Stomach (tissue), 9 donors: Measurements from ENCODE around the gene MUC6. TPM values are rescaled to one million over a fixed set of nuclear protein-coding genes. Genes with fewer than 3 reads are reported as not detected.

Experiments
- DNase-seq, 2 donors: peaks; one replicate each; pipeline versions ENCODE4 v3.0.0 to v3.0.0-alpha.2; 2013 to 2019
- H3K27ac ChIP-seq, 5 donors: fragments of 200-600 bp in 4 of 5; sonication (generic) in 4 of 5; one replicate each; pipeline ENCODE4 v1.5.1; 2013 to 2019; ENCODE audit warnings: mild to moderate bottlenecking in 1 of 5, moderate library complexity in 1 of 5
- H3K27me3 ChIP-seq, 3 donors: fragments of 200-600 bp; sonication (generic); one replicate each; pipeline ENCODE4 v1.5.1; 2017 to 2019; ENCODE audit warnings: mixed run types in 1 of 3
- H3K36me3 ChIP-seq, 4 donors: fragments of 200-600 bp; sonication (generic); 1 replicate in 3 of 4; 2 replicates in 1 of 4; pipeline ENCODE4 v1.5.1; 2016 to 2019
- H3K4me1 ChIP-seq, 4 donors: fragments of 200-600 bp; sonication (generic); one replicate each; pipeline ENCODE4 v1.5.1; 2016 to 2019
- H3K4me3 ChIP-seq, 4 donors: fragments of 200-600 bp; sonication (generic) in 3 of 4; one replicate each; pipeline ENCODE4 v1.5.1; 2016 to 2019; ENCODE audit warnings: mild to moderate bottlenecking in 1 of 4
- H3K9me3 ChIP-seq, 4 donors: fragments of 200-600 bp; sonication (generic); one replicate each; pipeline ENCODE4 v1.5.1; 2016 to 2019
- CTCF ChIP-seq, 7 experiments: fragments of 450-650 bp in 4 of 7; fragments of 200-600 bp in 3 of 7; sonication (generic) in 3 of 7; IDR thresholded peaks; one replicate each; pipeline ENCODE4 v1.5.1; 2016 to 2019; ENCODE audit warnings: antibody characterized with exemption in 7 of 7, control low read depth in 2 of 7, mild to moderate bottlenecking in 1 of 7
- EP300 ChIP-seq: sonication (generic); formaldehyde crosslinking; IDR thresholded peaks from one replicate; pipeline ENCODE4 v1.6.1; 2017; ENCODE audit warnings: antibody characterized with exemption
- POLR2A ChIP-seq, 4 donors: fragments of 450-650 bp; IDR thresholded peaks; one replicate each; pipeline ENCODE4 v1.6.1; 2016; ENCODE audit warnings: antibody characterized with exemption in 4 of 4, control low read depth in 2 of 4, mild to moderate bottlenecking in 1 of 4, moderate library complexity in 1 of 4
- POLR2AphosphoS5 ChIP-seq, 3 donors: sonication (generic); formaldehyde crosslinking; IDR thresholded peaks; one replicate each; pipeline ENCODE4 v1.6.1; 2016; ENCODE audit warnings: antibody characterized with exemption in 3 of 3
- WGBS, 5 donors: extraction: QIAGEN DNeasy Blood & Tissue Kit in 3 of 5; methylation state at CpG; one replicate each; pipeline versions ENCODE4 v1.1.5 to v1.1.7; 2013 to 2018; 5-methylcytosine and 5-hydroxymethylcytosine counted together
- intact Hi-C: fragments of 100-400 bp; cut with DNase I; formaldehyde crosslinking; loops from one replicate; pipeline ENCODE4 v1.15.1; 2023; ENCODE audit warnings: low total_unique reads
- polyA plus RNA-seq, 3 donors: library from polyadenylated mRNA; stranded (reverse); fragments of 200-250 nt; gene quantifications; one replicate each; pipeline ENCODE4 v1.2.3, GENCODE V29; 2013
- total RNA-seq, 5 donors: library from RNA; depleted of rRNA; stranded (reverse); fragments of >200 nt; gene quantifications; one replicate each; pipeline versions ENCODE4 v1.1.0 to v1.2.3, GENCODE V29; 2014 to 2016
- donor health status: healthy with polysubstance abuse.
- donor health status: Bipolar disorder and iron deficiency.
- donor health status: healthy.

The MUC6 gene
- total and polyA plus RNA-seq, 8 donors = 0.29 to 215 (median 108) TPM

GRCh38 chr11:1057806-1058205, 21.3 kb upstream of the MUC6 start:
- intact Hi-C loops = no loop called here
- Histone ChIP-seq H3K9me3 (peaks cover 0 to 7% (median 3%) of the 10 kb centered on the region in 4 donors), H3K4me3 (no peak overlapping the region), H3K27me3 (peaks cover 0 to 71% (median 8%) of the 10 kb centered on the region in 3 donors), H3K4me1 (peaks cover 0 to 25% (median 17%) of the 10 kb centered on the region in 4 donors), H3K36me3 (no peaks in the 10 kb centered on the region), H3K27ac (no peak overlapping the region)
- TF ChIP-seq POLR2A (IDR thresholded peaks at IDR 0.05) = no peak
- no peak for TF ChIP-seq EP300
- no peak for TF ChIP-seq POLR2AphosphoS5 (IDR thresholded peaks at IDR 0.05)
- TF ChIP-seq CTCF (IDR thresholded peaks at IDR 0.05) = no peak
- WGBS, 5 donors = 90 to 93% (median 92%) methylated on average over 16 of the region's 16 CpGs
- DNase-seq = peak in 1 of 2 donors; percentile 1

- Histone ChIP-seq H3K36me3 (no peaks in the 10 kb centered on the region), H3K27me3 (peaks cover 0 to 76% (median 8%) of the 10 kb centered on the region in 3 donors), H3K9me3 (no peaks in the 10 kb centered on the region), H3K4me3 (no peak overlapping the region), H3K27ac (no peak overlapping the region), H3K4me1 (peaks cover 0 to 34% (median 22%) of the 10 kb centered on the region in 4 donors)
- TF ChIP-seq POLR2A (IDR thresholded peaks at IDR 0.05) = no peak
- no peak for TF ChIP-seq POLR2AphosphoS5 (IDR thresholded peaks at IDR 0.05)
- no peak for TF ChIP-seq EP300
- no peak for TF ChIP-seq CTCF (IDR thresholded peaks at IDR 0.05)
- WGBS, 5 donors = 82 to 87% (median 84%) methylated on average over 43 to 46 of the region's 46 CpGs
- intact Hi-C loops = no loop called here
- peak in 1 of 2 donors; percentile 7 for DNase-seq
Measured at GRCh38 chr11:1055990-1056771, 19.7 kb upstream of the MUC6 start.

GRCh38 chr11:1055109-1055703, 18.7 kb upstream of the MUC6 start:
- peak in 1 of 2 donors; percentile 2 for DNase-seq
- 90 to 95% (median 91%) methylated on average over 17 of the region's 17 CpGs for WGBS, 5 donors
- intact Hi-C loops = no loop called here
- TF ChIP-seq CTCF (IDR thresholded peaks at IDR 0.05) (no peak), POLR2AphosphoS5 (IDR thresholded peaks at IDR 0.05) (no peak), EP300 (no peak), POLR2A (IDR thresholded peaks at IDR 0.05) (no peak)
- peaks cover 0 to 84% (median 8%) of the 10 kb centered on the region in 3 donors for H3K27me3 ChIP-seq
- H3K9me3 ChIP-seq = no peaks in the 10 kb centered on the region
- no peak overlapping the region for H3K27ac ChIP-seq
- no peaks in the 10 kb centered on the region for H3K36me3 ChIP-seq
- no peak overlapping the region for H3K4me3 ChIP-seq
- H3K4me1 ChIP-seq = peaks cover 3 to 38% (median 26%) of the 10 kb centered on the region in 4 donors

GRCh38 chr11:1054143-1055108, 17.9 kb upstream of the MUC6 start:
- H3K27me3 ChIP-seq = peaks cover 0 to 85% (median 8%) of the 10 kb centered on the region in 3 donors
- peak; percentile 66 to 68 for DNase-seq
- H3K36me3 ChIP-seq = no peaks in the 10 kb centered on the region
- no peak overlapping the region for H3K4me3 ChIP-seq
- no peaks in the 10 kb centered on the region for H3K9me3 ChIP-seq
- peaks cover 3 to 38% (median 29%) of the 10 kb centered on the region in 4 donors for H3K4me1 ChIP-seq
- H3K27ac ChIP-seq = peak overlapping the region in 1 of 5 donors; percentile 38
- intact Hi-C loops = loop anchor here (5.0 kb wide), 1 partner anchor 207 kb away; no protein-coding TSS in a partner anchor
- no peak for TF ChIP-seq POLR2AphosphoS5 (IDR thresholded peaks at IDR 0.05)
- TF ChIP-seq CTCF (IDR thresholded peaks at IDR 0.05) = no peak
- TF ChIP-seq EP300 = no peak
- no peak for TF ChIP-seq POLR2A (IDR thresholded peaks at IDR 0.05)
- WGBS, 5 donors = 27 to 39% (median 32%) methylated on average over 6 to 25 of the region's 25 CpGs
